ENCODE measurements around the gene MAP1S. TPM values are rescaled to one million over a fixed set of nuclear protein-coding genes. Genes with fewer than 3 reads are reported as not detected.

Gene MAP1S
- total RNA-seq, 6 experiments from 2014 or later = 11.1 to 31.3 (median 14.9) TPM

DNA sequence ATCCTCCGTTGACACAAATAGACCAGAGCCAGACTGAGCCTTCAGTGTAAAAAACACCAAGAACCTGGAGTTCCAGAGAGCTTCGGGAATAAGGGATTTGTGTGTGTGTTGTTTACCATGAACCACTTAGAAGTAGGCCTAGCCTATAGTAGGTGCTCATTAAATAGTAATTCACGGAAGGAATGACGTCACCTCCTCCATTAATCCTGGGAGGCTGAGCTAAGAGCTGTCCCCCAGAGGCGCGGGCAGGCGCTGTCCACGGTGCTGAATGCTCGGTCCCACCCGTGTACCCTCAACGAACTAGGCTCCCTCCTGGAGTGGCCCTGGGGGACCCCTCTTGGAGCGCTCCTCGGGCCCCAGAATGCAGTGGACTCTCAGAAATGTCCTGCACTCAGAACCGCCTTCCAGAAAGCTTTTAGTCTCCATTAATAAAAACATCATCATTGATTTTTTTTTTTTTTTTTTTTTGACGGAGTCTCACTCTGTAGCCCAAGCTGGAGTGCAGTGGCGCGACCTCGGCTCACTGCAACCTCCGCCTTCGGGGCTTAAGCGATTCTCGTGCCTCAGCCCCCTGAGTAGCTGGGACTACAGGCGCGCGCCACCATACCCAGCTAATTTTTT, 37.7 kb upstream of the MAP1S start:
- no peaks in the 10 kb centered on the region for H3K4me1 ChIP-seq
- H3K9me3 ChIP-seq = no peaks in the 10 kb centered on the region
- no peak for ATAC-seq
- no peak overlapping the region for H3K27ac ChIP-seq
- intact Hi-C loops (cut with DNase I) = no loop called here
- WGBS (ENCODE audit: insufficient coverage, low coverage, low lambda C conversion rate, missing lambda C conversion rate) = 47% methylated on average over 19 of the region's 25 CpGs
- H3K36me3 ChIP-seq = no peaks in the 10 kb centered on the region
- H3K27me3 ChIP-seq = no peaks in the 10 kb centered on the region
- TF ChIP-seq, protein P1, sequence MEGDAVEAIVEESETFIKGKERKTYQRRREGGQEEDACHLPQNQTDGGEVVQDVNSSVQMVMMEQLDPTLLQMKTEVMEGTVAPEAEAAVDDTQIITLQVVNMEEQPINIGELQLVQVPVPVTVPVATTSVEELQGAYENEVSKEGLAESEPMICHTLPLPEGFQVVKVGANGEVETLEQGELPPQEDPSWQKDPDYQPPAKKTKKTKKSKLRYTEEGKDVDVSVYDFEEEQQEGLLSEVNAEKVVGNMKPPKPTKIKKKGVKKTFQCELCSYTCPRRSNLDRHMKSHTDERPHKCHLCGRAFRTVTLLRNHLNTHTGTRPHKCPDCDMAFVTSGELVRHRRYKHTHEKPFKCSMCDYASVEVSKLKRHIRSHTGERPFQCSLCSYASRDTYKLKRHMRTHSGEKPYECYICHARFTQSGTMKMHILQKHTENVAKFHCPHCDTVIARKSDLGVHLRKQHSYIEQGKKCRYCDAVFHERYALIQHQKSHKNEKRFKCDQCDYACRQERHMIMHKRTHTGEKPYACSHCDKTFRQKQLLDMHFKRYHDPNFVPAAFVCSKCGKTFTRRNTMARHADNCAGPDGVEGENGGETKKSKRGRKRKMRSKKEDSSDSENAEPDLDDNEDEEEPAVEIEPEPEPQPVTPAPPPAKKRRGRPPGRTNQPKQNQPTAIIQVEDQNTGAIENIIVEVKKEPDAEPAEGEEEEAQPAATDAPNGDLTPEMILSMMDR (IDR thresholded peaks at IDR 0.05) = no peak
- TF ChIP-seq POLR2A (IDR thresholded peaks at IDR 0.05) = no peak
- peak in 1 of 3 donors; percentile 37 for DNase-seq
- H3K4me3 ChIP-seq = no peak overlapping the region

DNA sequence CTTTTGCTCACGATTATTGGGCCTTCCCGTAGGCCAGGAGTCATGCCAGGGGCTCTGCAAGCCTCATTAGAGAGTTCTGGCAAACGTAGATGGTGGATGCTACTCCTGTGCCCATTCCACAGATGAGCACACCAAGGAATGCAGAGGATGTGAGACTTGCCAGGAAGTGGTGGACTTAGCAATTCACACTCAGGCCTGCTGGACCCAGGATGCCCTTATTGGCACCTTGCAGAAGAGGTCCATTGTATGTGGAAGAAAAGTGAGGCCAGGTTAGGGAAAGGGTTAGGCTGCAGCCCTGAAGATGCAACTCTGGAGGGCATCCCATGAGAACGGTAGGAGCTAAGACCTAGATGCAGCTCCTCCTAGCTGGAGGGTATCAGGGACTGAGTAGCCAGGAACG, 37.0 kb upstream of the MAP1S start:
- no peak overlapping the region for H3K27ac ChIP-seq
- no peaks in the 10 kb centered on the region for H3K36me3 ChIP-seq
- no peaks in the 10 kb centered on the region for H3K9me3 ChIP-seq
- no peak for DNase-seq
- 43% methylated on average over 3 of the region's 5 CpGs for WGBS (ENCODE audit: insufficient coverage, low coverage, low lambda C conversion rate, missing lambda C conversion rate)
- no peaks in the 10 kb centered on the region for H3K27me3 ChIP-seq
- intact Hi-C loops (cut with DNase I) = no loop called here
- no peak for TF ChIP-seq POLR2A (IDR thresholded peaks at IDR 0.05)
- no peak for ATAC-seq
- H3K4me3 ChIP-seq = no peak overlapping the region
- no peaks in the 10 kb centered on the region for H3K4me1 ChIP-seq

DNA sequence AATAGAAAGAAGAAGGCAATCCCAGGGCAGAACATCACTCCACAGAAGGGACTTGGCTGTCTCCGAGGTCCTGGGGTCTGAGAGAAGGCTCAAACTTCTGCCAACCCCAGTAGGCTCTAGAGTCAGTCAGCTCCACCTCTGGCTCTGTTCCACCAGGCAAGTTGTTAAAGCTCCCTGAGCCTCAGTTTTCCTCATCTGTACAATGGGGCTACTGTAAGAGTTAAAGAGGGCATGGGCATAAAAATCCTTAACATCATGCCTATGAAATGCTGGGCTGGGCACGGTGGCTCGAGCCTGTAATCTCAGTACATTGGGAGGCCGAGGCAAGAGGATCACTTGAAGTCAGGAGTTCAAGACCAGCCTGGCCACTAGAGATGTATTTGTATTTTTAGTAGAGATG, 36.2 kb upstream of the MAP1S start:
- H3K4me3 ChIP-seq = no peak overlapping the region
- H3K9me3 ChIP-seq = no peaks in the 10 kb centered on the region
- 59% methylated on average over 4 of the region's 4 CpGs for WGBS (ENCODE audit: insufficient coverage, low coverage, low lambda C conversion rate, missing lambda C conversion rate)
- peaks cover 0 to 3% of the 10 kb centered on the region in 2 donors for H3K27me3 ChIP-seq
- H3K36me3 ChIP-seq = no peaks in the 10 kb centered on the region
- DNase-seq (no peak), ATAC-seq (no peak)
- no peak overlapping the region for H3K27ac ChIP-seq
- TF ChIP-seq, protein P1 (IDR thresholded peaks at IDR 0.05) = no peak
- TF ChIP-seq POLR2A (IDR thresholded peaks at IDR 0.05) = no peak
- no peaks in the 10 kb centered on the region for H3K4me1 ChIP-seq
- intact Hi-C loops (cut with DNase I) = no loop called here

DNA sequence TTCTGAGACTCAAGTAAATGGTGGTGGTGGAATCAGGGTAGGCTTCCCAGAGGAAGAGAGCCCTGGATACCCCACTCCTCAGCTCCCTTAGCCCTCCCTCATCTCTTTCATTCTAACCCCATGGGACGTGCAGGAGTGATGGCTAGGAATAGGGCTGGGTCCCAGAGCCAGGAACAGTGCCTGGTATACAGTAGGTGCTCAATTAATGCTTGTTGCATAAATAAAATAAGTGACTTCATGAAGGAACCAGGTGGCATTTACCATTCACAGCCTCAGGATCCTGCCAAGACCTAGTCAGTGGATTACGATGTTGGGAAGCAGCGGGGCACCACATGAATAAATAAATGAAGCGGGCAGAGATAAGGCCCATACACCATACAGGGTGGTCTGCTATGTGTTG, 35.0 kb upstream of the MAP1S start:
- intact Hi-C loops (cut with DNase I) = no loop called here
- H3K9me3 ChIP-seq = no peaks in the 10 kb centered on the region
- no peak overlapping the region for H3K27ac ChIP-seq
- no peak overlapping the region for H3K4me3 ChIP-seq
- H3K4me1 ChIP-seq = no peaks in the 10 kb centered on the region
- peaks cover 0 to 11% of the 10 kb centered on the region in 2 donors for H3K27me3 ChIP-seq
- WGBS (ENCODE audit: insufficient coverage, low coverage, low lambda C conversion rate, missing lambda C conversion rate) = 57% methylated on average over 4 of the region's 4 CpGs
- no peaks in the 10 kb centered on the region for H3K36me3 ChIP-seq
- no peak for ATAC-seq
- DNase-seq = no peak
- TF ChIP-seq, protein P1 (IDR thresholded peaks at IDR 0.05) = no peak
- no peak for TF ChIP-seq POLR2A (IDR thresholded peaks at IDR 0.05)

DNA sequence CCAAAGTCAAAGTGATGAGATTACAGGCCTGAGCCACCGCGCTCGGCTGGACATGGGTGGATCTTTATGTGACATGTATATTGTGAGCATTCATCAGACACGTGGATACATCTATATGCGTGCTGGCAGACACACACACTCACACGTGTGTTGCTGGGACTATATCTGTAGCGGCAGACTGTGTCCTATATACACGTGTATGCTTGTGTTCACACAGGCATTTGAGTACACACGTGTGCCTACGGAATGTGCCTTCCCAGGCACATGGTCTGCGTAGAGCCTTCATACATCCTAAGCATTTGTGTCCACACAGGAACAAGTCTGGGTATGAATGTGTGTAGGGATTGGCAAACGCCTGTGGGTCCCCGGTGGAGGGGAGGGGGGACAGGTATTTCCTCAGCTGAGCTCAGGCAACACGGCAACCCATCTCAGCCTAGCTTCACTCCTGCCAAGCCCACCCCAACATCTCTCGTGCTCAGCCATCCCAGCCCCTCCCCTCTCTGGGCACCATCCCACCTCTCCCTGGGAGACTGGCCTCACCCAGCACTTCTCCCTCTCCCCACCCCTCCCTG, 33.7 kb upstream of the MAP1S start:
- Histone ChIP-seq H3K27ac (no peak overlapping the region), H3K36me3 (no peaks in the 10 kb centered on the region), H3K9me3 (no peaks in the 10 kb centered on the region), H3K4me3 (no peak overlapping the region), H3K27me3 (peaks cover 0 to 11% of the 10 kb centered on the region in 2 donors), H3K4me1 (no peaks in the 10 kb centered on the region)
- DNase-seq (no peak), ATAC-seq (no peak)
- intact Hi-C loops (cut with DNase I) = no loop called here
- 54% methylated on average over 8 of the region's 15 CpGs for WGBS (ENCODE audit: insufficient coverage, low coverage, low lambda C conversion rate, missing lambda C conversion rate)
- TF ChIP-seq POLR2A (IDR thresholded peaks at IDR 0.05) = no peak
- TF ChIP-seq, protein P1 (IDR thresholded peaks at IDR 0.05) = no peak

Measured in right lobe of liver (tissue), 6 donors.